ENCODE results near the gene PPM1D. TPM values are rescaled to one million over a fixed set of nuclear protein-coding genes. Genes with fewer than 3 reads are reported as not detected.

PPM1D gene
- total RNA-seq, 5 donors from 2014 or later (not counting 1 experiment from before 2014, with no cell fraction given) = 17.0 to 22.5 (median 19.6) TPM

DNA sequence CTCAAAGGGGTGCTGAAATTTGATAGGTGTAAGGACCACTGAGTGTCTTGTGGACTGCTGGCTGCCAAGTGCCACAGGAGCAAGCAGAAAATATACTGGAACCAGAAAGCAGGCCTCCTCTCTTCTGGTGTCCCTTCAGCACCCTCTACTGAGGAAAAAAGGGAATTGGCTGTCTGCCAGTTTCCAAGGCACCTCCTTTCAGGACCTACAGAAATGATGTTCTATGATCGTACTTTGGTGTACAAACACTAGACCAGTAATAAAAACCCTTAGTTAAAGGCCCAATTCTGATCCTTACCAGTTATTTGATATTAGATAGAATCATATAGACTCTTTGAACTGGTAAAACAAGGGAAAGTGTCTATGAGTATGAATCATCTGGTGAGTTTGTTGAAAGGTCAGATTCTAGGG, 41.8 kb downstream of the PPM1D start:
- DNase-seq = peak in 31 of 35 experiments; percentile 5 to 77 (median 33)
- Histone ChIP-seq H3K27me3 (replicated peaks in 1 of 2; ENCODE audit: control insufficient read depth in 2 of 2, extremely low read depth in 1 of 2, insufficient read depth in 2 of 2, low read length in 1 of 2) (no peaks in the 10 kb centered on the region), H3K27ac (ENCODE audit: low read length) (no peak overlapping the region), H3K4me1 (ENCODE audit: control insufficient read depth in 1 of 2, extremely low read depth in 1 of 2, insufficient read depth in 2 of 2, low read length in 2 of 2) (no peaks in the 10 kb centered on the region), H3K9me3 (no peaks in the 10 kb centered on the region), H3K36me3 (ENCODE audit: control insufficient read depth in 2 of 2, extremely low read depth in 1 of 2, insufficient read depth in 1 of 2, low read length in 1 of 2) (peaks cover 0 to 8% of the 10 kb centered on the region in 2 donors), H3K4me3 (ENCODE audit: control insufficient read depth in 1 of 2, extremely low read depth in 1 of 2, low read length in 1 of 2) (no peak overlapping the region)
- H3K27me3 Mint-ChIP-seq = no peaks in the 10 kb centered on the region
- CTCF ChIA-PET = no interaction called here
- no CpG with 5 or more reads among the region's 1 CpG for WGBS (ENCODE audit: insufficient coverage)
- H3K4me1 Mint-ChIP-seq = peaks cover 16 to 27% (median 17%) of the 10 kb centered on the region in 3 donors
- H3K4me3 Mint-ChIP-seq = no peak overlapping the region
- no peak overlapping the region for H3K27ac Mint-ChIP-seq
- peaks cover 3% of the 10 kb centered on the region for H3K36me3 Mint-ChIP-seq
- ATAC-seq (replicated peaks in 1 of 4) = peak in 1 of 4 experiments; percentile 45
- H3K9me3 Mint-ChIP-seq = no peaks in the 10 kb centered on the region
- POLR2A ChIA-PET = no interaction called here

DNA sequence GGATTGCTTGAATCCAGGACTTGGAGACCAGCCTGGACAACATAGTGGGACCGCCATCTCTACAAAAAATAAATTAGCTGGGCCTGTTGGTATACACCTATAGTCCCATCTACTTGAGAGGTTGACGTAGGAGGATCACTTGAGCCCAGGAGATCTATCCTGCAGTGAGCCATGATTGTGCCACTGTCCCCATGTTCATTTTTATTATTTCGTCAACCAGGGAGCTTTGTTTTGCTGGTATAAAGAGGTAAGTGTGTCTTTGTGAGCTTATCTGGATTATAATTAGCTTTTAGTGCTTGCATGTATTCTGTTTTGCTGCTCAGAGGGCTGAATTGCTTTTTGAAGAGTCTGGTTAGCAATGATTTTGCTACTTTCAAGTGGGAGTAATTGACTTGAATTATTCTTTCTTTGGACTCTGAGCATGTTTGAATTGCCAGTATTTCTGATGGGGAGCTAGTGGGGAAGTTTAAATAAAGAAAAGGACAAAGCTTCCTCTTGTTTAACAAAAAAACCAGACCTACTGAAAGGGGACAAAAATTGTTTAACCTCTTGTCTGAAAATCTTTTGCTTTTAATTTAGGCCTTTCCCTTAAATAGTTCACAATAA, 46.0 kb downstream of the PPM1D start:
- WGBS (ENCODE audit: insufficient coverage) = 93% methylated on average over 2 of the region's 3 CpGs
- Mint-ChIP-seq H3K9me3 (no peaks in the 10 kb centered on the region), H3K36me3 (peaks cover 28% of the 10 kb centered on the region), H3K4me1 (peaks cover 19 to 32% (median 20%) of the 10 kb centered on the region in 3 donors), H3K4me3 (no peak overlapping the region), H3K27ac (no peak overlapping the region), H3K27me3 (no peaks in the 10 kb centered on the region)
- no peaks in the 10 kb centered on the region for H3K9me3 ChIP-seq
- H3K27me3 ChIP-seq (replicated peaks in 1 of 2; ENCODE audit: control insufficient read depth in 2 of 2, extremely low read depth in 1 of 2, insufficient read depth in 2 of 2, low read length in 1 of 2) = no peaks in the 10 kb centered on the region
- H3K4me1 ChIP-seq (ENCODE audit: control insufficient read depth in 1 of 2, extremely low read depth in 1 of 2, insufficient read depth in 2 of 2, low read length in 2 of 2) = no peaks in the 10 kb centered on the region
- H3K27ac ChIP-seq (ENCODE audit: low read length) = no peak overlapping the region
- ATAC-seq (replicated peaks in 1 of 4) = no peak
- DNase-seq = no peak
- H3K4me3 ChIP-seq (ENCODE audit: control insufficient read depth in 1 of 2, extremely low read depth in 1 of 2, low read length in 1 of 2) = no peak overlapping the region
- POLR2A ChIA-PET = interaction anchor here in 1 of 2 donors (0.5 kb wide), 1 partner anchor 103 kb away, joined by 5 read pairs; no protein-coding TSS in a partner anchor
- peaks cover 0 to 20% of the 10 kb centered on the region in 2 donors for H3K36me3 ChIP-seq (ENCODE audit: control insufficient read depth in 2 of 2, extremely low read depth in 1 of 2, insufficient read depth in 1 of 2, low read length in 1 of 2)
- CTCF ChIA-PET = interaction anchor here in 1 of 2 donors (0.6 kb wide), 2 partner anchors 44 to 260 kb away, joined by 4 to 5 read pairs; no protein-coding TSS in a partner anchor

DNA sequence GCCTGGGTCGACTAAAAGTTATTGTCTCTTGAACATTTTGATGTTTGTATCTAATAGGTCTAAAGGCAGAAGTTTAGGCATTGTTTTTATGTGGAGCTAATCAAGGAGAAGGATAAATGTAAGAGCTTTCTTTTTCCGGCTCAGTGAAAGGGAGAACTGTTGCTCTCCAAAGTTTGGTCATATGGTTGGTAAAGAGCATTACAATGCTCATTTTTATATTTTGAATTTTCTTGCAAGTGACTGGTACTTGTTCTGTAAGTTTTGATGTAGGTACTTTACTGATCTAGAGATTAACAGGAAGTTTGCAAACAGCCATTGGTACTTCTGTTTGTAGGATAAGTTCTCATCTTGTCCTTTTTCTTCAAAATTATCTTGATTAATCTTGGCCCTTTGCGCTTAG, 46.7 kb downstream of the PPM1D start:
- no peak for DNase-seq
- no peak for ATAC-seq (replicated peaks in 1 of 4)
- peaks cover 18 to 27% (median 19%) of the 10 kb centered on the region in 3 donors for H3K4me1 Mint-ChIP-seq
- WGBS (ENCODE audit: insufficient coverage) = 90% methylated on average over 2 of the region's 3 CpGs
- no peak overlapping the region for H3K27ac Mint-ChIP-seq
- Histone ChIP-seq H3K27ac (ENCODE audit: low read length) (no peak overlapping the region), H3K36me3 (ENCODE audit: control insufficient read depth in 2 of 2, extremely low read depth in 1 of 2, insufficient read depth in 1 of 2, low read length in 1 of 2) (peaks cover 0 to 20% of the 10 kb centered on the region in 2 donors), H3K9me3 (no peaks in the 10 kb centered on the region), H3K27me3 (replicated peaks in 1 of 2; ENCODE audit: control insufficient read depth in 2 of 2, extremely low read depth in 1 of 2, insufficient read depth in 2 of 2, low read length in 1 of 2) (no peaks in the 10 kb centered on the region), H3K4me3 (ENCODE audit: control insufficient read depth in 1 of 2, extremely low read depth in 1 of 2, low read length in 1 of 2) (no peak overlapping the region), H3K4me1 (ENCODE audit: control insufficient read depth in 1 of 2, extremely low read depth in 1 of 2, insufficient read depth in 2 of 2, low read length in 2 of 2) (no peaks in the 10 kb centered on the region)
- POLR2A ChIA-PET = no interaction called here
- H3K4me3 Mint-ChIP-seq = no peak overlapping the region
- H3K9me3 Mint-ChIP-seq = no peaks in the 10 kb centered on the region
- peaks cover 31% of the 10 kb centered on the region for H3K36me3 Mint-ChIP-seq
- CTCF ChIA-PET = no interaction called here
- H3K27me3 Mint-ChIP-seq = no peaks in the 10 kb centered on the region

DNA sequence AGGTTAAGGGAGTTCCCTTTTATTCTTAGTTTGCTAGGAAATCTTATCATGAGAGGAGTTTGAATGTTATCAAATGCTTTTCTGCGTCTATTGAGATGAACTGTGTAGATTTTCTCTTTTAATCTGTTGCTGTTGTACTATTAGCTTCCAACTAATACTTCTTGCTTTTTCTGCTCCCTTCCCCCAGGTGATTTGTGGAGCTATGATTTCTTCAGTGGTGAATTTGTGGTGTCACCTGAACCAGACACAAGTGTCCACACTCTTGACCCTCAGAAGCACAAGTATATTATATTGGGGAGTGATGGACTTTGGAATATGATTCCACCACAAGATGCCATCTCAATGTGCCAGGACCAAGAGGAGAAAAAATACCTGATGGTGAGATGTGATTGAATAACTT, 47.7 kb downstream of the PPM1D start:
- Mint-ChIP-seq H3K27me3 (no peaks in the 10 kb centered on the region), H3K36me3 (peaks cover 35% of the 10 kb centered on the region), H3K4me3 (no peak overlapping the region), H3K27ac (no peak overlapping the region), H3K4me1 (peaks cover 23 to 33% (median 26%) of the 10 kb centered on the region in 3 donors), H3K9me3 (no peaks in the 10 kb centered on the region)
- Histone ChIP-seq H3K27ac (ENCODE audit: low read length) (no peak overlapping the region), H3K4me1 (ENCODE audit: control insufficient read depth in 1 of 2, extremely low read depth in 1 of 2, insufficient read depth in 2 of 2, low read length in 2 of 2) (no peaks in the 10 kb centered on the region), H3K9me3 (no peaks in the 10 kb centered on the region), H3K36me3 (ENCODE audit: control insufficient read depth in 2 of 2, extremely low read depth in 1 of 2, insufficient read depth in 1 of 2, low read length in 1 of 2) (peaks cover 0 to 20% of the 10 kb centered on the region in 2 donors), H3K27me3 (replicated peaks in 1 of 2; ENCODE audit: control insufficient read depth in 2 of 2, extremely low read depth in 1 of 2, insufficient read depth in 2 of 2, low read length in 1 of 2) (no peaks in the 10 kb centered on the region), H3K4me3 (ENCODE audit: control insufficient read depth in 1 of 2, extremely low read depth in 1 of 2, low read length in 1 of 2) (no peak overlapping the region)
- ATAC-seq (replicated peaks in 1 of 4) (no peak), DNase-seq (no peak)
- WGBS (ENCODE audit: insufficient coverage) = no CpG with 5 or more reads among the region's 1 CpG
- CTCF ChIA-PET = interaction anchor here in 1 of 2 donors (0.9 kb wide), 1 partner anchor 10 kb away, joined by 3 read pairs; no protein-coding TSS in a partner anchor
- POLR2A ChIA-PET = interaction anchor here in 1 of 2 donors (0.6 to 0.7 kb wide), 2 partner anchors 30 to 257 kb away, joined by 3 to 7 read pairs; partner anchors contain the start of gene BCAS3

DNA sequence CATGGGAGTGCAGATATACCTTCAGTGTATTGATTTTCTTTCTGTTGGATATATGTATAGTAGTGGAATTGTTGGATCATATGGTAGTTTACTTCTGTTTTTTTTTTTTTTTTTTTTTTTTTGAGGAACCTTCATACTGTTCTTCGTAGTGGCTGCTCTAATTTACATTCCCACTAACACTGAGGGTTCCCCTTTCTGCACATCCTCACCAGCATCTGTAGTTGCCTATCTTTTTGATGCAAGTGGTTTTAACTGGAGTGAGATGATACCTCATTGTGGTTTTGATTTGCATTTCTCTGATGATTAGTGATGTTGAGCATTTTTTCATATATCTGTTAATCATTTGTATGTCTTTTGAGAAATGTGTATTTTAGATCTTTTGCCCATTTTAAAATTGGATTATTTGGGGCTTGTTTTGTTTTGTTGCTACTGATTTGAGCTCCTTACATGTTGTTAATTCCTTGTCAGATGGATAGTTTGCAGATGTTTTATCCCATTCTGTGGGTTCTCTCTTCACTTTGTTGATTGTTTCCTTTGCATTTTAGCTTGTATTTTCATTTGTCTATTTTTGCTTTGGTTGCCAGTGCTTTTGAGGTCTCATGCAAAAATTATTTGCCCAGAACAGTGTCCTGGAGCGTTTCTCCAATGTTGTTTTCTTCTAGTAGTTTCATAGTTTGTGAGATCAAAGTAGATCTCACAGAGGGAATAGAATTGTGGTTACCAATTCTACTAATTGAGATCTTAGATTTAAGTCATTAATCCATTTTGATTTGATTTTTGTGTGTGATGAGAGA, 52.7 kb downstream of the PPM1D start:
- peaks cover 38% of the 10 kb centered on the region for H3K36me3 Mint-ChIP-seq
- ChIA-PET CTCF (no interaction called here), POLR2A (no interaction called here)
- peaks cover 29 to 31% (median 30%) of the 10 kb centered on the region in 3 donors for H3K4me1 Mint-ChIP-seq
- no peak for ATAC-seq (replicated peaks in 1 of 4)
- Histone ChIP-seq H3K4me3 (ENCODE audit: control insufficient read depth in 1 of 2, extremely low read depth in 1 of 2, low read length in 1 of 2) (no peak overlapping the region), H3K27ac (ENCODE audit: low read length) (no peak overlapping the region), H3K9me3 (no peaks in the 10 kb centered on the region), H3K36me3 (ENCODE audit: control insufficient read depth in 2 of 2, extremely low read depth in 1 of 2, insufficient read depth in 1 of 2, low read length in 1 of 2) (peaks cover 0 to 23% of the 10 kb centered on the region in 2 donors), H3K4me1 (ENCODE audit: control insufficient read depth in 1 of 2, extremely low read depth in 1 of 2, insufficient read depth in 2 of 2, low read length in 2 of 2) (peaks cover 0 to 2% of the 10 kb centered on the region in 2 experiments), H3K27me3 (replicated peaks in 1 of 2; ENCODE audit: control insufficient read depth in 2 of 2, extremely low read depth in 1 of 2, insufficient read depth in 2 of 2, low read length in 1 of 2) (no peaks in the 10 kb centered on the region)
- peak overlapping the region in 1 of 2 donors; percentile 45 for H3K27ac Mint-ChIP-seq
- H3K4me3 Mint-ChIP-seq = no peak overlapping the region
- H3K9me3 Mint-ChIP-seq = no peaks in the 10 kb centered on the region
- no CpG with 5 or more reads among the region's 2 CpGs for WGBS (ENCODE audit: insufficient coverage)
- DNase-seq = no peak
- no peaks in the 10 kb centered on the region for H3K27me3 Mint-ChIP-seq

DNA sequence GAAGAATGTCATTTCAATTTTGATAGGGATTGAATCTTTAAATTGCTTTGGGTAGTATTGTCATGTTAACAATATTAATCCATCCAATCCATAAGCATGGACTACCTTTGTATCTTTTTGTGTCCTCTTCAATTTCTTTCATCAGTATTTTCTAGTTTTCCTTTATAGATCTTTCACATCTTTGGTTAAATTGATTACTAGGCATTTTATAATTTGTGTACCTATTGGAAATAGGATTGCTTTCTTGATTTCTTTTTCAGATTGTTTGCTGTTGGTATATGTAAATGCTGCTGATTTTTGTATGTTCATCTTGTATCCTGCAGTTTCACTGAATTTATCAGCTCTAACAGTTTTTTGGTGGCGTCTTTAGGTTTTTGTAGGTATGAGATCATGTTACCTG, 53.6 kb downstream of the PPM1D start:
- no peak overlapping the region for H3K27ac Mint-ChIP-seq
- peaks cover 29 to 31% (median 30%) of the 10 kb centered on the region in 3 donors for H3K4me1 Mint-ChIP-seq
- POLR2A ChIA-PET = no interaction called here

More for the DNA sequence above, 53.6 kb downstream of the PPM1D start:
- DNase-seq (no peak), ATAC-seq (replicated peaks in 1 of 4) (no peak)
- no CpG with 5 or more reads among the region's 1 CpG for WGBS (ENCODE audit: insufficient coverage)
- H3K4me3 Mint-ChIP-seq = no peak overlapping the region
- H3K27me3 Mint-ChIP-seq = no peaks in the 10 kb centered on the region
- no peaks in the 10 kb centered on the region for H3K27me3 ChIP-seq (replicated peaks in 1 of 2; ENCODE audit: control insufficient read depth in 2 of 2, extremely low read depth in 1 of 2, insufficient read depth in 2 of 2, low read length in 1 of 2)
- peaks cover 0 to 2% of the 10 kb centered on the region in 2 experiments for H3K4me1 ChIP-seq (ENCODE audit: control insufficient read depth in 1 of 2, extremely low read depth in 1 of 2, insufficient read depth in 2 of 2, low read length in 2 of 2)
- H3K36me3 ChIP-seq (ENCODE audit: control insufficient read depth in 2 of 2, extremely low read depth in 1 of 2, insufficient read depth in 1 of 2, low read length in 1 of 2) = peaks cover 0 to 16% of the 10 kb centered on the region in 2 donors
- H3K4me3 ChIP-seq (ENCODE audit: control insufficient read depth in 1 of 2, extremely low read depth in 1 of 2, low read length in 1 of 2) = no peak overlapping the region
- CTCF ChIA-PET = interaction anchor here in 1 of 2 donors (0.6 kb wide), 1 partner anchor 16 kb away, joined by 3 read pairs; no protein-coding TSS in a partner anchor
- no peaks in the 10 kb centered on the region for H3K9me3 Mint-ChIP-seq
- H3K27ac ChIP-seq (ENCODE audit: low read length) = no peak overlapping the region
- peaks cover 33% of the 10 kb centered on the region for H3K36me3 Mint-ChIP-seq
- H3K9me3 ChIP-seq = no peaks in the 10 kb centered on the region
